Activated CD8-positive, alpha-beta T cell treated with anti-CD3 and anti-CD28 coated beads, Interleukin-2, amount 10 ng/mL, durations not matched to agents 7 days and 5 days (primary cell): ENCODE results near the gene LYST. TPM values are rescaled to one million over a fixed set of nuclear protein-coding genes. Genes with fewer than 3 reads are reported as not detected.
"Not testable (repeated sequence)": the region's sequence is repeated elsewhere in the genome, so short reads cannot be mapped to it uniquely, and the experiment has no call there.

Source experiments
- ATAC-seq: fragments of 150-1000 bp; cut with Tn5 transposase; one replicate; pipeline ENCODE4 v1.10.0; 2021; ENCODE audit warnings: moderate library complexity
- CTCF ChIA-PET: fragments of 350-600 bp; sonication (Branson Sonifier 250); formaldehyde crosslinking; loops from one replicate; lab custom pipeline; 2021; ENCODE audit warnings: antibody characterized with exemption; lab: Charles Lee
- POLR2A ChIA-PET: fragments of 350-600 bp; sonication (Branson Sonifier 250); formaldehyde crosslinking; loops from one replicate; lab custom pipeline; 2021; ENCODE audit warnings: antibody characterized with exemption; lab: Charles Lee
- DNase-seq: peaks from one replicate; pipeline ENCODE4 v3.0.0-alpha.2; 2020
- H3K27ac Mint-ChIP-seq: one replicate; pipeline ENCODE4 v1.8.0; 2021; ENCODE audit warnings: mild to moderate bottlenecking, mixed read lengths
- H3K27me3 Mint-ChIP-seq: one replicate; pipeline ENCODE4 v1.8.0; 2021; ENCODE audit warnings: low read depth, mixed read lengths
- H3K36me3 Mint-ChIP-seq: one replicate; pipeline ENCODE4 v1.8.0; 2021; ENCODE audit warnings: low read depth, mixed read lengths
- H3K4me1 Mint-ChIP-seq: one replicate; pipeline ENCODE4 v1.8.0; 2021; ENCODE audit warnings: low read depth, mixed read lengths
- H3K4me3 Mint-ChIP-seq: one replicate; pipeline ENCODE4 v1.8.0; 2021; ENCODE audit warnings: mild to moderate bottlenecking, mixed read lengths
- H3K9me3 Mint-ChIP-seq: one replicate; pipeline ENCODE4 v1.8.0; 2022; ENCODE audit warnings: mixed read lengths; ENCODE audit not compliant: insufficient read depth
- total RNA-seq, 2 experiments: library from RNA; stranded (reverse); gene quantifications; one replicate each; pipeline ENCODE4 v1.2.3, GENCODE V29; 2021

Gene LYST
- total RNA-seq, 2 experiments from 2014 or later, result 26.2 to 28.6 TPM

GRCh38 chr1:235858766-235859165, 7.9 kb downstream of the LYST start:
- DNase-seq (no peak), ATAC-seq (no peak)
- H3K4me1 Mint-ChIP-seq, result peaks cover 58% of the 10 kb centered on the region
- no peak overlapping the region for H3K27ac Mint-ChIP-seq
- H3K27me3 Mint-ChIP-seq, result no peaks in the 10 kb centered on the region
- peaks cover 19% of the 10 kb centered on the region for H3K36me3 Mint-ChIP-seq
- ChIA-PET POLR2A (no interaction called here), CTCF (interaction anchor here (0.6 to 2.4 kb wide), 5 partner anchors 7 to 113 kb away, joined by 3 to 21 read pairs (median 9); partner anchors contain the start of gene LYST)
- no peaks in the 10 kb centered on the region for H3K9me3 Mint-ChIP-seq
- no peak overlapping the region for H3K4me3 Mint-ChIP-seq

- no peak overlapping the region for H3K4me3 Mint-ChIP-seq
- H3K27me3 Mint-ChIP-seq, result no peaks in the 10 kb centered on the region
- DNase-seq, result no peak
- peaks cover 51% of the 10 kb centered on the region for H3K4me1 Mint-ChIP-seq
- CTCF ChIA-PET, result interaction anchor here (0.7 to 2.4 kb wide), 11 partner anchors 8 to 117 kb away, joined by 3 to 21 read pairs (median 5); partner anchors contain the start of gene LYST
- H3K36me3 Mint-ChIP-seq, result peaks cover 16% of the 10 kb centered on the region
- H3K9me3 Mint-ChIP-seq, result no peaks in the 10 kb centered on the region
- no peak for ATAC-seq
- no peak overlapping the region for H3K27ac Mint-ChIP-seq
- POLR2A ChIA-PET, result interaction anchor here (0.9 to 1.8 kb wide), 4 partner anchors 8 to 114 kb away, joined by 3 to 10 read pairs (median 8); partner anchors contain the start of gene LYST
Measured at GRCh38 chr1:235857756-235858155, 8.9 kb downstream of the LYST start.

- ChIA-PET POLR2A (interaction anchor here (1.0 to 1.8 kb wide), 2 partner anchors 10 kb away, joined by 4 to 10 read pairs; partner anchors contain the start of gene LYST), CTCF (interaction anchor here (0.6 to 2.8 kb wide), 7 partner anchors 10 to 163 kb away, joined by 3 to 21 read pairs (median 10); partner anchors contain the start of gene LYST)
- Mint-ChIP-seq H3K9me3 (no peaks in the 10 kb centered on the region), H3K27ac (peak overlapping the region; percentile 39), H3K27me3 (no peaks in the 10 kb centered on the region), H3K4me1 (peaks cover 47% of the 10 kb centered on the region), H3K4me3 (no peak overlapping the region), H3K36me3 (peaks cover 7% of the 10 kb centered on the region)
- DNase-seq (no peak), ATAC-seq (peak; percentile 59)
Measured at GRCh38 chr1:235855811-235856429, 10.8 kb downstream of the LYST start.

- POLR2A ChIA-PET, result interaction anchor here (0.6 to 1.0 kb wide), 2 partner anchors 11 to 70 kb away, joined by 3 to 5 read pairs; no protein-coding TSS in a partner anchor
- H3K36me3 Mint-ChIP-seq, result peaks cover 14% of the 10 kb centered on the region
- no peaks in the 10 kb centered on the region for H3K9me3 Mint-ChIP-seq
- no peak for DNase-seq
- no peak overlapping the region for H3K4me3 Mint-ChIP-seq
- ATAC-seq, result no peak
- H3K27ac Mint-ChIP-seq, result no peak overlapping the region
- no peaks in the 10 kb centered on the region for H3K27me3 Mint-ChIP-seq
- CTCF ChIA-PET, result interaction anchor here (2.1 to 2.8 kb wide), 3 partner anchors 12 to 117 kb away, joined by 9 to 19 read pairs (median 16); partner anchors contain the start of gene LYST
- H3K4me1 Mint-ChIP-seq, result peaks cover 63% of the 10 kb centered on the region
Measured at GRCh38 chr1:235854347-235854746, 12.4 kb downstream of the LYST start.

- DNase-seq, result no peak
- peaks cover 14% of the 10 kb centered on the region for H3K36me3 Mint-ChIP-seq
- no peak overlapping the region for H3K4me3 Mint-ChIP-seq
- ATAC-seq, result no peak
- CTCF ChIA-PET, result interaction anchor here (2.2 to 2.8 kb wide), 3 partner anchors 11 to 118 kb away, joined by 9 to 16 read pairs (median 9); partner anchors contain the start of gene LYST
- no peaks in the 10 kb centered on the region for H3K27me3 Mint-ChIP-seq
- POLR2A ChIA-PET, result interaction anchor here (1.0 to 1.3 kb wide), 3 partner anchors 12 to 69 kb away, joined by 3 to 6 read pairs (median 4); no protein-coding TSS in a partner anchor
- peaks cover 70% of the 10 kb centered on the region for H3K4me1 Mint-ChIP-seq
- no peaks in the 10 kb centered on the region for H3K9me3 Mint-ChIP-seq
- H3K27ac Mint-ChIP-seq, result no peak overlapping the region
Measured at GRCh38 chr1:235853653-235854052, 13.1 kb downstream of the LYST start.

- POLR2A ChIA-PET, result interaction anchor here (1.2 to 1.3 kb wide), 2 partner anchors 12 to 14 kb away, joined by 4 to 6 read pairs; no protein-coding TSS in a partner anchor
- Mint-ChIP-seq H3K36me3 (peaks cover 15% of the 10 kb centered on the region), H3K4me1 (peaks cover 76% of the 10 kb centered on the region)
Measured at GRCh38 chr1:235852887-235853286, 13.8 kb downstream of the LYST start.

GRCh38 chr1:235851939-235852338, 14.8 kb downstream of the LYST start:
- H3K9me3 Mint-ChIP-seq, result peaks cover 2% of the 10 kb centered on the region
- H3K4me1 Mint-ChIP-seq, result peaks cover 77% of the 10 kb centered on the region
- DNase-seq (no peak), ATAC-seq (no peak)
- H3K27me3 Mint-ChIP-seq, result no peaks in the 10 kb centered on the region
- no peak overlapping the region for H3K4me3 Mint-ChIP-seq
- H3K36me3 Mint-ChIP-seq, result peaks cover 18% of the 10 kb centered on the region
- no peak overlapping the region for H3K27ac Mint-ChIP-seq
- CTCF ChIA-PET, result interaction anchor here (2.2 kb wide), 1 partner anchor 9 kb away, joined by 9 read pairs; no protein-coding TSS in a partner anchor
- POLR2A ChIA-PET, result no interaction called here

More at GRCh38 chr1:235852887-235853286, 13.8 kb downstream of the LYST start:
- ATAC-seq (no peak), DNase-seq (no peak)
- no peaks in the 10 kb centered on the region for H3K9me3 Mint-ChIP-seq
- no peaks in the 10 kb centered on the region for H3K27me3 Mint-ChIP-seq
- H3K4me3 Mint-ChIP-seq, result no peak overlapping the region
- H3K27ac Mint-ChIP-seq, result no peak overlapping the region
- CTCF ChIA-PET, result interaction anchor here (2.2 to 2.8 kb wide), 3 partner anchors 10 to 119 kb away, joined by 9 to 16 read pairs (median 9); partner anchors contain the start of gene LYST

- CTCF ChIA-PET, result interaction anchor here (1.2 to 6.2 kb wide), 5 partner anchors 10 to 124 kb away, joined by 3 to 31 read pairs (median 8); partner anchors contain the start of gene LYST
- peaks cover 65% of the 10 kb centered on the region for H3K4me1 Mint-ChIP-seq
- H3K4me3 Mint-ChIP-seq, result peak overlapping the region; percentile 57
- H3K27me3 Mint-ChIP-seq, DNase-seq, H3K9me3 Mint-ChIP-seq: not testable (repeated sequence)
- peaks cover 29% of the 10 kb centered on the region for H3K36me3 Mint-ChIP-seq
- POLR2A ChIA-PET, result interaction anchor here (0.6 to 1.4 kb wide), 3 partner anchors 18 to 27 kb away, joined by 3 to 8 read pairs (median 3); partner anchors contain the start of gene LYST
- H3K27ac Mint-ChIP-seq, result peak overlapping the region; percentile 65
- peak; percentile 68 for ATAC-seq
Measured at GRCh38 chr1:235848251-235848650, 18.5 kb downstream of the LYST start.

GRCh38 chr1:235845656-235846107, 21.0 kb downstream of the LYST start:
- DNase-seq, POLR2A ChIA-PET, H3K4me3 Mint-ChIP-seq, H3K27me3 Mint-ChIP-seq, H3K9me3 Mint-ChIP-seq, ATAC-seq, H3K27ac Mint-ChIP-seq: not testable (repeated sequence)
- Mint-ChIP-seq H3K4me1 (peaks cover 67% of the 10 kb centered on the region), H3K36me3 (peaks cover 25% of the 10 kb centered on the region)
- CTCF ChIA-PET, result interaction anchor here (0.6 to 6.2 kb wide), 12 partner anchors 9 to 126 kb away, joined by 3 to 31 read pairs (median 6); partner anchors contain the start of gene LYST

GRCh38 chr1:235844776-235845175, 21.9 kb downstream of the LYST start:
- POLR2A ChIA-PET, result interaction anchor here (1.0 kb wide), 1 partner anchor 30 kb away, joined by 4 read pairs; no protein-coding TSS in a partner anchor
- Mint-ChIP-seq H3K27ac (no peak overlapping the region), H3K27me3 (no peaks in the 10 kb centered on the region), H3K4me1 (peaks cover 64% of the 10 kb centered on the region), H3K4me3 (no peak overlapping the region), H3K9me3 (peaks cover 5% of the 10 kb centered on the region), H3K36me3 (peaks cover 23% of the 10 kb centered on the region)
- ATAC-seq, result no peak
- CTCF ChIA-PET, result interaction anchor here (0.9 to 6.2 kb wide), 10 partner anchors 8 to 127 kb away, joined by 3 to 31 read pairs (median 7); partner anchors contain the start of gene LYST
- DNase-seq, result no peak

GRCh38 chr1:235843461-235843961, 23.2 kb downstream of the LYST start:
- DNase-seq (no peak), ATAC-seq (peak; percentile 65)
- H3K36me3 Mint-ChIP-seq, result peaks cover 22% of the 10 kb centered on the region
- POLR2A ChIA-PET, result interaction anchor here (0.7 to 1.2 kb wide), 2 partner anchors 23 to 129 kb away, joined by 3 to 4 read pairs; partner anchors contain the start of gene LYST
- H3K27me3 Mint-ChIP-seq, result no peaks in the 10 kb centered on the region
- H3K9me3 Mint-ChIP-seq, result peaks cover 5% of the 10 kb centered on the region
- no peak overlapping the region for H3K27ac Mint-ChIP-seq
- H3K4me3 Mint-ChIP-seq, result no peak overlapping the region
- H3K4me1 Mint-ChIP-seq, result peaks cover 57% of the 10 kb centered on the region
- CTCF ChIA-PET, result interaction anchor here (0.5 to 4.4 kb wide), 39 partner anchors 9 to 339 kb away, joined by 3 to 47 read pairs (median 4); partner anchors contain the start of genes B3GALNT2 and LYST
